ENCODE results near the gene ILDR1. TPM values are rescaled to one million over a fixed set of nuclear protein-coding genes. Genes with fewer than 3 reads are reported as not detected.
"Not testable (repeated sequence)": the region's sequence is repeated elsewhere in the genome, so short reads cannot be mapped to it uniquely, and the experiment has no call there.

Gene ILDR1
- polyA plus RNA-seq, 1 donor: 0.35 TPM

GRCh38 chr3:121948641-121949040, 73.4 kb downstream of the ILDR1 start:
- no peak for DNase-seq (ENCODE audit: low read depth)

GRCh38 chr3:121943431-121943830, 78.6 kb downstream of the ILDR1 start:
- no peak for DNase-seq (ENCODE audit: low read depth)

- no peak for DNase-seq (ENCODE audit: low read depth)
Observed at GRCh38 chr3:121942116-121942786, 79.8 kb downstream of the ILDR1 start.

GRCh38 chr3:121941592-121941991, 80.5 kb downstream of the ILDR1 start:
- DNase-seq (ENCODE audit: low read depth): no peak

- DNase-seq (ENCODE audit: low read depth): not testable (repeated sequence)
Observed at GRCh38 chr3:121938141-121938855, 83.7 kb downstream of the ILDR1 start.

Other genes with a start within 250 kb of the ILDR1 start
- 18.2 TPM for gene IQCB1, start 187.2 kb downstream of the ILDR1 start, polyA plus RNA-seq (ENCODE audit: insufficient read length)
- 8.1 TPM for gene EAF2, start 187.0 kb downstream of the ILDR1 start, polyA plus RNA-seq (ENCODE audit: insufficient read length)
- gene SLC15A2, start 127.8 kb downstream of the ILDR1 start, polyA plus RNA-seq (ENCODE audit: insufficient read length): 49.8 TPM
- gene CD86, start 33.1 kb upstream of the ILDR1 start, polyA plus RNA-seq (ENCODE audit: insufficient read length): 1.5 TPM
- not detected for gene CASR, start 161.4 kb upstream of the ILDR1 start, polyA plus RNA-seq (ENCODE audit: insufficient read length)